ENCODE measurements around the gene BTBD18.

The BTBD18 gene

GRCh38 chr11:57762235-57762861, 10.7 kb upstream of the BTBD18 start:
- Mint-ChIP-seq H3K36me3 (ENCODE audit: low read depth) (no peaks in the 10 kb centered on the region), H3K9me3 (no peaks in the 10 kb centered on the region), H3K27me3 (no peaks in the 10 kb centered on the region), H3K4me1 (ENCODE audit: low read depth) (peaks cover 37% of the 10 kb centered on the region), H3K4me3 (peak overlapping the region; percentile 80), H3K27ac (no peak overlapping the region)

GRCh38 chr11:57761301-57762234, 9.9 kb upstream of the BTBD18 start, which contains the start of gene CTNND1:
Gene CTNND1, plus strand, starts transcription at chr11:57761802. Its CDS starts 29,677 bp downstream, at chr11:57791479.
- Mint-ChIP-seq H3K4me1 (ENCODE audit: low read depth) (peaks cover 37% of the 10 kb centered on the region), H3K36me3 (ENCODE audit: low read depth) (no peaks in the 10 kb centered on the region), H3K9me3 (no peaks in the 10 kb centered on the region), H3K4me3 (peak within 1 kb of the TSS; percentile 80), H3K27me3 (no peaks in the 10 kb centered on the region), H3K27ac (peak within 1 kb of the TSS; percentile 5)

- Mint-ChIP-seq H3K36me3 (ENCODE audit: low read depth) (no peaks in the 10 kb centered on the region), H3K9me3 (no peaks in the 10 kb centered on the region), H3K4me3 (no peak overlapping the region), H3K4me1 (ENCODE audit: low read depth) (peaks cover 22% of the 10 kb centered on the region), H3K27me3 (no peaks in the 10 kb centered on the region), H3K27ac (no peak overlapping the region)
Observed at GRCh38 chr11:57758174-57758573, 6.6 kb upstream of the BTBD18 start.

GRCh38 chr11:57752954-57753353, 1.3 kb upstream of the BTBD18 start:
- peaks cover 9% of the 10 kb centered on the region for H3K4me1 Mint-ChIP-seq (ENCODE audit: low read depth)
- no peaks in the 10 kb centered on the region for H3K9me3 Mint-ChIP-seq
- H3K4me3 Mint-ChIP-seq, result no peak overlapping the region

GRCh38 chr11:57751176-57751575, 443 bp downstream of the BTBD18 start:
- Mint-ChIP-seq H3K27ac (peak overlapping the region; percentile 12), H3K27me3 (no peaks in the 10 kb centered on the region), H3K4me1 (ENCODE audit: low read depth) (peaks cover 22% of the 10 kb centered on the region), H3K36me3 (ENCODE audit: low read depth) (no peaks in the 10 kb centered on the region), H3K4me3 (no peak overlapping the region), H3K9me3 (no peaks in the 10 kb centered on the region)

More at GRCh38 chr11:57752954-57753353, 1.3 kb upstream of the BTBD18 start:
- Mint-ChIP-seq H3K27me3 (no peaks in the 10 kb centered on the region), H3K36me3 (ENCODE audit: low read depth) (no peaks in the 10 kb centered on the region), H3K27ac (no peak overlapping the region)

- Mint-ChIP-seq H3K27ac (peak overlapping the region; percentile 38), H3K27me3 (no peaks in the 10 kb centered on the region), H3K4me3 (no peak overlapping the region), H3K4me1 (ENCODE audit: low read depth) (peaks cover 56% of the 10 kb centered on the region), H3K9me3 (no peaks in the 10 kb centered on the region), H3K36me3 (ENCODE audit: low read depth) (peaks cover 34% of the 10 kb centered on the region)
Observed at GRCh38 chr11:57746920-57747319, 4.7 kb downstream of the BTBD18 start.

GRCh38 chr11:57745206-57745605, 6.4 kb downstream of the BTBD18 start:
- no peaks in the 10 kb centered on the region for H3K27me3 Mint-ChIP-seq
- peaks cover 36% of the 10 kb centered on the region for H3K36me3 Mint-ChIP-seq (ENCODE audit: low read depth)
- no peaks in the 10 kb centered on the region for H3K9me3 Mint-ChIP-seq
- peak overlapping the region; percentile 46 for H3K27ac Mint-ChIP-seq
- H3K4me1 Mint-ChIP-seq (ENCODE audit: low read depth), result peaks cover 62% of the 10 kb centered on the region
- no peak overlapping the region for H3K4me3 Mint-ChIP-seq

GRCh38 chr11:57744357-57744756, 7.3 kb downstream of the BTBD18 start:
- Mint-ChIP-seq H3K27ac (peak overlapping the region; percentile 79), H3K36me3 (ENCODE audit: low read depth) (peaks cover 41% of the 10 kb centered on the region), H3K27me3 (no peaks in the 10 kb centered on the region), H3K4me1 (ENCODE audit: low read depth) (peaks cover 62% of the 10 kb centered on the region), H3K9me3 (no peaks in the 10 kb centered on the region), H3K4me3 (peak overlapping the region; percentile 51)

GRCh38 chr11:57742087-57742452, 9.5 kb downstream of the BTBD18 start:
- Mint-ChIP-seq H3K27ac (peak overlapping the region; percentile 99), H3K36me3 (ENCODE audit: low read depth) (peaks cover 58% of the 10 kb centered on the region), H3K27me3 (no peaks in the 10 kb centered on the region), H3K4me3 (peak overlapping the region; percentile 97), H3K9me3 (no peaks in the 10 kb centered on the region), H3K4me1 (ENCODE audit: low read depth) (peaks cover 54% of the 10 kb centered on the region)

GRCh38 chr11:57741132-57742086, 10.2 kb downstream of the BTBD18 start, which contains the start of gene SELENOH:
Gene SELENOH, plus strand, starts transcription at chr11:57741491. Its CDS starts 105 bp downstream, at chr11:57741596.
- Mint-ChIP-seq H3K4me1 (ENCODE audit: low read depth) (peaks cover 47% of the 10 kb centered on the region), H3K9me3 (no peaks in the 10 kb centered on the region), H3K27me3 (no peaks in the 10 kb centered on the region), H3K36me3 (ENCODE audit: low read depth) (peaks cover 58% of the 10 kb centered on the region), H3K27ac (peak within 1 kb of the TSS; percentile 99), H3K4me3 (peak within 1 kb of the TSS; percentile 97)

- Mint-ChIP-seq H3K4me1 (ENCODE audit: low read depth) (peaks cover 9% of the 10 kb centered on the region), H3K9me3 (no peaks in the 10 kb centered on the region), H3K4me3 (no peak overlapping the region), H3K27me3 (no peaks in the 10 kb centered on the region), H3K27ac (peak overlapping the region; percentile 62), H3K36me3 (ENCODE audit: low read depth) (peaks cover 36% of the 10 kb centered on the region)
Observed at GRCh38 chr11:57735619-57736298, 15.9 kb downstream of the BTBD18 start.

GRCh38 chr11:57732661-57733060, 19.0 kb downstream of the BTBD18 start:
- Mint-ChIP-seq H3K27me3 (no peaks in the 10 kb centered on the region), H3K36me3 (ENCODE audit: low read depth) (peaks cover 34% of the 10 kb centered on the region), H3K27ac (no peak overlapping the region), H3K4me3 (no peak overlapping the region), H3K9me3 (no peaks in the 10 kb centered on the region), H3K4me1 (ENCODE audit: low read depth) (peaks cover 18% of the 10 kb centered on the region)

- H3K4me3 Mint-ChIP-seq, result no peak overlapping the region
- no peaks in the 10 kb centered on the region for H3K27me3 Mint-ChIP-seq
- H3K36me3 Mint-ChIP-seq (ENCODE audit: low read depth), result peaks cover 27% of the 10 kb centered on the region
- H3K4me1 Mint-ChIP-seq (ENCODE audit: low read depth), result peaks cover 20% of the 10 kb centered on the region
- no peaks in the 10 kb centered on the region for H3K9me3 Mint-ChIP-seq
- H3K27ac Mint-ChIP-seq, result no peak overlapping the region
Observed at GRCh38 chr11:57729479-57729878, 22.1 kb downstream of the BTBD18 start.

- peak overlapping the region; percentile 41 for H3K27ac Mint-ChIP-seq
- H3K4me3 Mint-ChIP-seq, result no peak overlapping the region
- H3K9me3 Mint-ChIP-seq, result no peaks in the 10 kb centered on the region
- H3K4me1 Mint-ChIP-seq (ENCODE audit: low read depth), result peaks cover 20% of the 10 kb centered on the region
- H3K27me3 Mint-ChIP-seq, result no peaks in the 10 kb centered on the region
- H3K36me3 Mint-ChIP-seq (ENCODE audit: low read depth), result peaks cover 27% of the 10 kb centered on the region
Observed at GRCh38 chr11:57728829-57729228, 22.8 kb downstream of the BTBD18 start.
